Endothelial cell of umbilical vein (primary cell): ENCODE data around the gene AKAP6. TPM values are rescaled to one million over a fixed set of nuclear protein-coding genes. Genes with fewer than 3 reads are reported as not detected.

Experiments
- BruUV-seq: library from RNA; stranded (reverse); fragments of 400-500 nt; replicated peaks from 2 replicates; lab custom pipeline; 2021; lab: Mats Ljungman, UMichigan
- CTCF ChIA-PET: fragments of 300-600, 350-600 bp; sonication (Branson Sonifier 250); formaldehyde crosslinking; loops from one replicate; lab custom pipeline; 2021; ENCODE audit warnings: antibody characterized with exemption, inconsistent platforms; lab: Charles Lee
- POLR2A ChIA-PET: fragments of 300-600, 350-600 bp; sonication (Branson Sonifier 250); formaldehyde crosslinking; loops from one replicate; lab custom pipeline; 2021; ENCODE audit warnings: antibody characterized with exemption, inconsistent platforms; lab: Charles Lee
- DNase-seq: peaks from one replicate; pipeline ENCODE4 v3.0.0-alpha.2; 2011; ENCODE audit warnings: low read depth, low spot score
- FAIRE-seq: peaks from 2 replicates; lab custom pipeline; 2011; peaks lifted over from hg19 to GRCh38; lab: Jason Lieb, UNC
- H2AFZ ChIP-seq: 2 replicates; pipeline ENCODE4 v1.6.0; 2012; ENCODE audit warnings: low read depth, low read length, control low read depth, inconsistent platforms
- H3K27ac ChIP-seq: 2 replicates; pipeline ENCODE4 v1.5.1; 2011; ENCODE audit warnings: low read depth, mild to moderate bottlenecking, control low read depth, low read length, moderate library complexity; ENCODE audit not compliant: insufficient read depth
- H3K27me3 ChIP-seq, 2 experiments: 2 replicates each; pipeline versions ENCODE4 v1.6.0 to v1.6.1; 2011; ENCODE audit warnings: low read length in 2 of 2, mixed read lengths in 1 of 2; ENCODE audit not compliant: control insufficient read depth in 2 of 2, insufficient read depth in 2 of 2
- H3K36me3 ChIP-seq, 2 experiments: 2 replicates in 1 of 2; 3 replicates in 1 of 2; pipeline ENCODE4 v1.5.1; 2011; ENCODE audit warnings: low read length in 2 of 2, mild to moderate bottlenecking in 1 of 2, moderate library complexity in 1 of 2; ENCODE audit not compliant: control insufficient read depth in 2 of 2, insufficient read depth in 2 of 2; ENCODE audit errors: extremely low read depth in 1 of 2
- H3K4me1 ChIP-seq: 3 replicates; pipeline ENCODE4 v1.5.1; 2011; ENCODE audit warnings: mild to moderate bottlenecking, low read length; ENCODE audit not compliant: control insufficient read depth, insufficient read depth; ENCODE audit errors: extremely low read depth
- H3K4me2 ChIP-seq: 2 replicates; pipeline ENCODE4 v1.6.1; 2011; ENCODE audit warnings: low read length, control low read depth, mixed read lengths; ENCODE audit not compliant: insufficient read depth
- H3K4me3 ChIP-seq, 3 experiments: fragments of 200-600 bp in 1 of 3; sonication (generic), shearing (Covaris generic) in 1 of 3; replicated peaks in 1 of 3; 2 replicates each; pipeline ENCODE4 v1.5.1; 2011 to 2016; ENCODE audit warnings: control low read depth in 3 of 3, low read length in 3 of 3, mild to moderate bottlenecking in 2 of 3, inconsistent platforms in 1 of 3, low read depth in 1 of 3, moderate library complexity in 1 of 3; ENCODE audit not compliant: insufficient read depth in 1 of 3
- H3K79me2 ChIP-seq: 2 replicates; pipeline ENCODE4 v1.6.0; 2012; ENCODE audit warnings: low read length, inconsistent platforms; ENCODE audit not compliant: control insufficient read depth, insufficient read depth
- H3K9ac ChIP-seq: replicated peaks from 2 replicates; pipeline ENCODE3; 2011; ENCODE audit warnings: low read length, control low read depth; ENCODE audit not compliant: insufficient read depth; ENCODE audit errors: extremely low read depth
- H3K9me1 ChIP-seq: replicated peaks from 3 replicates; pipeline ENCODE4 v1.6.0; 2011; ENCODE audit warnings: mild to moderate bottlenecking, low read length; ENCODE audit not compliant: control insufficient read depth, insufficient read depth; ENCODE audit errors: extremely low read depth
- H3K9me3 ChIP-seq: replicated peaks from 2 replicates; pipeline ENCODE4 v1.5.1; 2012; ENCODE audit warnings: low read length, inconsistent platforms; ENCODE audit not compliant: control insufficient read depth, insufficient read depth
- H4K20me1 ChIP-seq: replicated peaks from 2 replicates; pipeline ENCODE3; 2011; ENCODE audit warnings: mild to moderate bottlenecking, low read length; ENCODE audit not compliant: control insufficient read depth, insufficient read depth; ENCODE audit errors: extremely low read depth
- CTCF ChIP-seq, 2 donors: IDR thresholded peaks; 1 replicate in 1 of 2; 2 replicates in 1 of 2; pipeline ENCODE4 v1.5.1; 2011; ENCODE audit warnings: low read length in 2 of 2, mild to moderate bottlenecking in 2 of 2, moderate library complexity in 2 of 2, control low read depth in 1 of 2, inconsistent platforms in 1 of 2, low read depth in 1 of 2; ENCODE audit not compliant: insufficient read depth in 1 of 2; ENCODE audit errors: extremely low read depth in 1 of 2
- EZH2 ChIP-seq: IDR thresholded peaks from 2 replicates; pipeline ENCODE4 v1.6.1; 2012; ENCODE audit warnings: borderline replicate concordance, low read depth, mild to moderate bottlenecking, moderate library complexity, low read length, inconsistent platforms; ENCODE audit not compliant: severe bottlenecking
- FOS ChIP-seq: IDR thresholded peaks from 2 replicates; pipeline ENCODE4 v1.6.1; 2011; ENCODE audit warnings: mild to moderate bottlenecking, low read length, moderate library complexity, borderline replicate concordance; ENCODE audit not compliant: insufficient read depth
- GATA2 ChIP-seq: IDR thresholded peaks from 2 replicates; pipeline ENCODE4 v1.7.0; 2011; ENCODE audit warnings: low read depth, mild to moderate bottlenecking, moderate library complexity, mixed read lengths, low read length; ENCODE audit not compliant: insufficient read length, insufficient read depth
- JUN ChIP-seq: IDR thresholded peaks from 2 replicates; pipeline ENCODE4 v1.6.1; 2011; ENCODE audit warnings: borderline replicate concordance, low read depth; ENCODE audit not compliant: insufficient read length, insufficient read depth
- MYC ChIP-seq: IDR thresholded peaks from one replicate; pipeline ENCODE4 v1.6.1; 2011; ENCODE audit warnings: mild to moderate bottlenecking, low read depth, low read length
- POLR2A ChIP-seq: IDR thresholded peaks from 2 replicates; pipeline ENCODE4 v1.6.1; 2012; ENCODE audit warnings: low read depth, mild to moderate bottlenecking, control low read depth, low read length
- POLR2AphosphoS5 ChIP-seq: IDR thresholded peaks from 2 replicates; pipeline ENCODE4 v1.6.1; 2012; ENCODE audit warnings: low read depth, mild to moderate bottlenecking, control low read depth, low read length, moderate library complexity; ENCODE audit not compliant: insufficient read depth
- dilution Hi-C: fragments of 300-500 bp; cut with MboI; formaldehyde crosslinking; loops from one replicate; pipeline ENCODE4 v1.15.0; 2019; ENCODE audit warnings: low sequenced_read_pairs; ENCODE audit not compliant: extremely low pct_ligation_motif_present
- intact Hi-C: fragments of 100-400 bp; cut with micrococcal nuclease; formaldehyde crosslinking; loops from one replicate; pipeline ENCODE4 v1.10.0; 2022
- polyA plus RNA-seq, 4 experiments: library from polyadenylated mRNA; depleted of rRNA in 3 of 4; stranded (reverse) in 3 of 4; unstranded in 1 of 4; fragments of >200 nt; gene quantifications; 2 replicates each; pipeline versions ENCODE4 v1.2.1 to v1.2.3, GENCODE V29; 2011 to 2012; ENCODE audit warnings: missing spikeins in 1 of 4
- total RNA-seq: library from RNA; stranded (reverse); gene quantifications from 2 replicates; pipeline ENCODE4 v1.2.3, GENCODE V29; 2021
- TF ChIP-seq, protein P1 (sequence below): IDR thresholded peaks from 2 replicates; pipeline ENCODE4 v1.6.1; 2011; ENCODE audit not compliant: insufficient read depth, insufficient read length

The AKAP6 gene
- total and polyA plus RNA-seq, 2 donors (not counting 3 experiments of a cell fraction or from before 2014, with no cell fraction given): 0.03 to 0.49 TPM

GRCh38 chr14:32366256-32366879, 37.3 kb downstream of the AKAP6 start:
- Histone ChIP-seq H3K9me3 (no peaks in the 10 kb centered on the region), H3K27ac (no peak overlapping the region), H4K20me1 (no peaks in the 10 kb centered on the region), H3K4me2 (no peak overlapping the region), H3K4me1 (peaks cover 7% of the 10 kb centered on the region), H3K4me3 (no peak overlapping the region), H2AFZ (no peak overlapping the region), H3K9ac (no peak overlapping the region), H3K9me1 (no peaks in the 10 kb centered on the region), H3K27me3 (peaks cover 2 to 3% of the 10 kb centered on the region in 2 experiments), H3K36me3 (no peaks in the 10 kb centered on the region), H3K79me2 (no peaks in the 10 kb centered on the region)
- no peak for FAIRE-seq
- intact Hi-C loops (no loop called here), dilution Hi-C loops (no loop called here)
- TF ChIP-seq EZH2: no peak
- TF ChIP-seq JUN: no peak
- TF ChIP-seq FOS: no peak
- TF ChIP-seq MYC: no peak
- no peak for TF ChIP-seq GATA2
- no peak for TF ChIP-seq CTCF (IDR thresholded peaks at IDR 0.05; ENCODE audit: extremely low read depth in 1 of 2, insufficient read depth in 1 of 2, low read depth in 1 of 2, low read length in 2 of 2)
- TF ChIP-seq, protein P1, sequence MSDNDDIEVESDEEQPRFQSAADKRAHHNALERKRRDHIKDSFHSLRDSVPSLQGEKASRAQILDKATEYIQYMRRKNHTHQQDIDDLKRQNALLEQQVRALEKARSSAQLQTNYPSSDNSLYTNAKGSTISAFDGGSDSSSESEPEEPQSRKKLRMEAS: no peak
- TF ChIP-seq POLR2AphosphoS5: no peak
- TF ChIP-seq POLR2A: no peak
- ChIA-PET CTCF (interaction anchor here (1.0 to 2.1 kb wide), 2 partner anchors 12 to 16 kb away, joined by 3 to 4 read pairs; no protein-coding TSS in a partner anchor), POLR2A (no interaction called here)
- no TSS peak for BruUV-seq
- DNase-seq: no peak
